AG10803 (cell line): ENCODE data around the gene FMN2.

Source experiments
- DNase-seq: peaks from one replicate; pipeline ENCODE4 v3.0.0; 2010; ENCODE audit warnings: low read depth
- H3K4me3 ChIP-seq: 2 replicates; pipeline ENCODE4 v1.5.1; 2011; ENCODE audit warnings: mild to moderate bottlenecking, low read length, control low read depth
- TF ChIP-seq, protein P1 (sequence below): conservative IDR thresholded peaks from 2 replicates; pipeline ENCODE4 v1.5.1; 2011; ENCODE audit warnings: mild to moderate bottlenecking, low read length, control low read depth, inconsistent platforms

The FMN2 gene

DNA sequence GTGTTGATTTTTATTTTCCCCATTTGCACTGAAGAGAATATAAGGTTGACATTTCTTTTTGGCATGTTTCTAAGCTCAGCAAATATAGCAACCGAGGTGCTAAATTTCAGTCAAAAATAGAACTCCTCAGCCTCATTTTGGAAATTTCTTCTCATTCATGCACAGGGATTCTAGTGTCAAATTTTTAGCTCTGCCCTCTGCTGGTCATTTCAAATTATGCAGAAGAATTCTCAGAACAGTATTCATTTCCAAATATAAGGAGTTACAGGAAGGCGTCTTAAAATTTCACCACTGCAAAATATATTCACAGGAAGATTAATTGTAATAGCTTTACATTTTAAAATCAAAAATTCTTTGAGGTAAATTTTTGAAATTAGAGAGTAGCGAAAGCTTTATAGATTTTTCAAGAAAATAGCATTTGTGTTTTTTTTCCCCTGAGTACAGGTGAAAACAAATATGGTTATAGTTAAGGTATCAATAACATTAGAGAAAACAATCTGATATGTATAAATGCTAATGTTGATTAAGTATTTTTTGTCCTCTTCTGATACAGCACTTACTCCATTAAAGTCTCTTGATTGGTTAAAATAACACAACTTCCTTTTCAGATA is 57.9 kb downstream of the FMN2 start:
- peak; percentile 53 for DNase-seq
- no peak overlapping the region for H3K4me3 ChIP-seq
- TF ChIP-seq, protein P1, sequence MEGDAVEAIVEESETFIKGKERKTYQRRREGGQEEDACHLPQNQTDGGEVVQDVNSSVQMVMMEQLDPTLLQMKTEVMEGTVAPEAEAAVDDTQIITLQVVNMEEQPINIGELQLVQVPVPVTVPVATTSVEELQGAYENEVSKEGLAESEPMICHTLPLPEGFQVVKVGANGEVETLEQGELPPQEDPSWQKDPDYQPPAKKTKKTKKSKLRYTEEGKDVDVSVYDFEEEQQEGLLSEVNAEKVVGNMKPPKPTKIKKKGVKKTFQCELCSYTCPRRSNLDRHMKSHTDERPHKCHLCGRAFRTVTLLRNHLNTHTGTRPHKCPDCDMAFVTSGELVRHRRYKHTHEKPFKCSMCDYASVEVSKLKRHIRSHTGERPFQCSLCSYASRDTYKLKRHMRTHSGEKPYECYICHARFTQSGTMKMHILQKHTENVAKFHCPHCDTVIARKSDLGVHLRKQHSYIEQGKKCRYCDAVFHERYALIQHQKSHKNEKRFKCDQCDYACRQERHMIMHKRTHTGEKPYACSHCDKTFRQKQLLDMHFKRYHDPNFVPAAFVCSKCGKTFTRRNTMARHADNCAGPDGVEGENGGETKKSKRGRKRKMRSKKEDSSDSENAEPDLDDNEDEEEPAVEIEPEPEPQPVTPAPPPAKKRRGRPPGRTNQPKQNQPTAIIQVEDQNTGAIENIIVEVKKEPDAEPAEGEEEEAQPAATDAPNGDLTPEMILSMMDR: peak; percentile 80

DNA sequence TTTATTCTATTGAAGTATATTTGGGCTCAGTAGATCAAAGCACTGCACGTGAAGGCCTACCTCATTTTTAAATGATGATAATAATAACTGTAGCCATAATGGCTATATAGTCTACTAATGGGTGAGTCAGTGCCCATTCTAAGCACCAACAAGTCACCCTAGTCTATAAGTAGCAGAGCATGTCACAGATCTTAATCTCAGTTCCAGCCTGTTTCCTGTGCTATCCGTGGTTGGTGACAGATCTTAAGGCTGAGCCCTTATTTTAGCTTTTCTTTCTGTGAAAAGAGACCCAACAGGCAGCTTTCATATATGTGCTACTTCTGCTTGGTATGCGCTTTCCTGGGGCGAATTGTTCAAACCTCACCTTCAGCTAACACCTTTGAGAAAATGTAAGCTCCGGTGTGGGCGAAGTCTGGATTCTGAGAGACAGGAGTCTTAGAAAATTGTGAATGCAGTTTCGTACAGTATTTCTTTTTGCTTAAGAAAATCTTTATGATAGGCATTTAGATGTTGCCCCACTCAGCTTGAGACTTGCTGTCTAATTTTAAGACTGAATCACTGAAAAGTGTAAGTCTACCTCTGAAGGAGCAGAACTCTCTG is 59.6 kb downstream of the FMN2 start:
- TF ChIP-seq, protein P1: no peak
- DNase-seq: peak; percentile 17
- no peak overlapping the region for H3K4me3 ChIP-seq

DNA sequence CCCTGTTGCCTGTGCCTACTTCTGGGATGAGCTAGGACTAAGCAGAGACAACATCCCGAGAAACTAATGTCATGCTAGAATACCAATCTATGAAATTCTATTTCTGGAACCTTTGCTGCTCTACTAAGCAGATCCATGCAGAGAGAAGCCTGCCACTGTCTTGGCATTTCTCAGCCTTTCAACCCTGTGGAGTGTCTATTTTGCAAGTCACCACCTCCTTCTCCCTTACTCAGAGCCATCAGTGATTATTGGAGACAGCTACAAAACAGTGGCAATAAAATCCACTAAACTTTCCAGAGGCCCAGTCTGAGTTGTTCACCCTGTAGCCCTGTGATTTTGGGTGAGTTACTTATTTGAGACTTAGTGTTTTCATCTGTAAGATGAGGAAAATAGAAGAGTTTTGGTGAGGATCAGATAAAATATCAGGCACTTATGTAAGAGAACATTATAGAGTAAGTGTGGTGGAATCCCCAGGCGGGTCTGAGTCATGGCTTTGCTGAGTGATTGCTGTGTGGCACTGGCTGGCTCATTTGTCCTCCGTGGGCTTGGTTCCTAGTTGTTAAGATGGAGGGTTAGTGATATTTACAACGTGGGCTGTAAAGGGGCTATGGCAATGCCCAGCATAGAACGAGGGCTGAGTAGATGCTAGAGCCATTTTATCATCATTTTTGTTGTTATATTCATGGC is 61.1 kb downstream of the FMN2 start:
- H3K4me3 ChIP-seq: no peak overlapping the region
- DNase-seq: peak; percentile 36
- TF ChIP-seq, protein P1: no peak

DNA sequence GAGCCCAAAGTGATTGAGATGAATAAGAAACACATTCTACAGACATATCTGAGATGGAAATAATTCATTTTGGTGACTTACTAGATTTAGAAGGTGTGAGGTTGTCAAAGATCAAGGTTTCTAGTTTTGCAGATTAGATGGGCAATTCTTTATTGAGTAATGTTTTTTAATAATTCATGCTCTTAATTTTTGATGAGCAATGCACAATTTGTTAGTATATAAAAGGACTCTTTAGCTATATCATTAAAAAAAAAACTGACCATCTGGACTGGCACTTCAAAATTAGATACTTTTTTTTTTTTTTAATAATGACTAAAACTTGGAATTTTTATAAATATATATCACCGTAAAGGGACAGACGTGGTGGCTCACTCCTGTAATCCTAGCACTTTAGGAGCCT is 63.9 kb downstream of the FMN2 start:
- TF ChIP-seq, protein P1: no peak
- DNase-seq: no peak
- H3K4me3 ChIP-seq: no peak overlapping the region

DNA sequence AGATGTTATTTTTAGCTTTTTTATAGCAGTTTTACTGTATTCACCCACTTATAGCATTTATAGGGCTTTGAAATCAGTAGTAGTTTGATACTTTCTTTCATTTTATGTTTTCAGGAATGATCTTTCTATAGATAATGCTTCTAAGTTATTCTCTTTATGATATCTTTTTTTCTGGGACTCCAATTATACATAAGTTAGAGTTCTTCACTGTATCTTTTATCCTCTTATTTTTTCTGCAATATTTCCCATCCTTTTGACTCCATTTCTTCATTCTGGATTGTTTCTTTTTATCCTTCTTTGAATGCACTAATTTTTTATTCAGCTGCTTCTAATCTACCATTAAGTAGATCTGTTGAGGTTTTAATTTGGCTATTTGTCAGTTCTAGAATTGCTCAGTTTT is 73.1 kb downstream of the FMN2 start:
- TF ChIP-seq, protein P1: no peak
- DNase-seq: no peak
- H3K4me3 ChIP-seq: no peak overlapping the region

DNA sequence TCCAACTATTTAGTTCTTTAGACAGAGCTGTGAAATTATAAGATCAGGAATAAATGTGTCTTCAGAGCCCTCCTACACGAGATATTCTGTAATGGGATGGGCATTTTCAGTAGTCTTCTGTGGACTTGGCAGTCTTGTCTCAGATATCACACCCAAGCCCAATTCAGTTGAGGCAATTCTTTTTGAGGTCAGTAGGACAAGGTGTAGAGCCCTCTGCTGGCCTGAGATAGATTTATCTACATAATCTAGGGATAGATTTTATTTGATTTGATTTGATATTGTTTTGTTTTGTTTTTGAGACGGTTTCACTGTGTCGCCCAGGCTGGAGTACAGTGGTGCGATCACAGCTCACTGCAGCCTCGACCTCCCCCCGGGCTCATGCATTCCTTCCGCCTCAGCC is 77.5 kb downstream of the FMN2 start:
- no peak overlapping the region for H3K4me3 ChIP-seq
- DNase-seq: peak; percentile 57
- TF ChIP-seq, protein P1: peak; percentile 51

DNA sequence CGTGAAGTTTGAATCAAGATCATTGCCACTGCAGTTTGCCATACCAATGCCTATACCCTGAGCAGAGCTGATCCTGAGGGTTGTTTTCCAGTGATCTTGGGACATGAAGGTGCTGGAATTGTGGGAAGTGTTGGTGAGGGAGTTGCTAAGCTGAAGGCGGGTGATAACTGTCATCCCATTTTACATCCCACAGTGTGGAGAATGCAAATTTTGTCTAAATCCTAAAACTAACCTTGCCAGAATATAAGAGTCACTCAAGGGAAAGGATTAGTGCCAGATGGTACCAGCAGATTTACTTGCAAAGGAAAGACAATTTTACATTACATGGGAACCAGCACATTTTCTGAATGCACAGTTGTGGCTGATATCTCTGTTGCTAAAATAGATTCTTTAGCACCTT is 78.6 kb downstream of the FMN2 start:
- DNase-seq: no peak
- TF ChIP-seq, protein P1: no peak
- no peak overlapping the region for H3K4me3 ChIP-seq
